ENCODE measurements around the gene NDUFB5.

Gene NDUFB5

DNA sequence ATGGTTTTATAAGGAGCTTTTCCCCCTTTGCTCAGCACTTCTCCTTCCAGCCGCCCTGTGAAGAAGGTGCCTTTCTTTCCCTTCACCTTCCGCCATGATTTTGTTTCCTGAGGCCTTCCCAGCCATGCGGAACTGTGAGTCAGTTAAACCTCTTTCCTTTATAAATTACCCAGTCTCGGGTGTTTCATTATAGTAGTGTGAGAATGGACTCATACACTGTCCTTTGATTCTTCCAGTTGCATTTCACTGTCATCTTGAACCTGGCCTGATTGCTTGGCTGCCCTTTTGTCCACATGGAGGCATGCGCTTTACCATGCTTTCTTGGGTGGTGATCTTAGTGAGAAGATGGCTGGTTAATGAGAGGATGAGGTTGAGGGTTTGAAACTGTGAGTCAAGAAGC, 71.5 kb downstream of the NDUFB5 start:
- no peak for DNase-seq (ENCODE audit: low read depth in 2 of 2)
